Activated CD4-positive, alpha-beta T cell treated with anti-CD3 and anti-CD28 coated beads, Interleukin-2, amount 50 U/mL, for 1 hour (primary cell): ENCODE measurements around the gene TENM4.

Source experiments
- DNase-seq: peaks from one replicate; pipeline ENCODE4 v3.0.0-alpha.2; 2020

TENM4 gene

DNA sequence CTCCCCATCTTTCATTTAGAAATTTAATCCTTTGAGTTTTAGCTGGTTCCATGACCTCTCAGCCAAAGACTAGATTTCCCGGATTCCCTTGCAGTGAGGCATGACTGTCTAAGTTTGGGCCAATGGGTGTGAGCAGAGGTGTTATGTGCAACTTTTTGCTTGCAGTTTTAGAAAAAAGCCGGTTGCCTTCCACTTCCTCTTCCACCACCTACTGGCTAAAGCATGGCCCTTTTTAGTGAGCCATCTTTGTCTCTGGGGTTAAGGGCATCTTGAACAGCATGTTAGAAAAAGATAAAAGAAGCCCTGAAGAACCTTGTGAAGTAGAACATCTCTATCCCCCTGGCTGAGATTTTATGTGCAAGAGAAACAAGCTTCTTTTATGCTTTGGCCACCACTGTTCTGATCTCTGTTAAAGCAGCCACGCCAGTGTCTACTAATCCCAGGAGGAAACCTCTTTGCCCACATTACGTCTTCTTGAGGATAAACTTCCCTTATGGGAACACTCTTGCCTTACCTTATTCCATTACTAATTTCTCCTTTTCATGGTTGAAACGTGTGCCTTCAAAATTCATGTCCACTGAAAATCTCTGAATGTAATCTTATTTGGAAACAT, 279.9 kb downstream of the TENM4 start:
- no peak for DNase-seq

DNA sequence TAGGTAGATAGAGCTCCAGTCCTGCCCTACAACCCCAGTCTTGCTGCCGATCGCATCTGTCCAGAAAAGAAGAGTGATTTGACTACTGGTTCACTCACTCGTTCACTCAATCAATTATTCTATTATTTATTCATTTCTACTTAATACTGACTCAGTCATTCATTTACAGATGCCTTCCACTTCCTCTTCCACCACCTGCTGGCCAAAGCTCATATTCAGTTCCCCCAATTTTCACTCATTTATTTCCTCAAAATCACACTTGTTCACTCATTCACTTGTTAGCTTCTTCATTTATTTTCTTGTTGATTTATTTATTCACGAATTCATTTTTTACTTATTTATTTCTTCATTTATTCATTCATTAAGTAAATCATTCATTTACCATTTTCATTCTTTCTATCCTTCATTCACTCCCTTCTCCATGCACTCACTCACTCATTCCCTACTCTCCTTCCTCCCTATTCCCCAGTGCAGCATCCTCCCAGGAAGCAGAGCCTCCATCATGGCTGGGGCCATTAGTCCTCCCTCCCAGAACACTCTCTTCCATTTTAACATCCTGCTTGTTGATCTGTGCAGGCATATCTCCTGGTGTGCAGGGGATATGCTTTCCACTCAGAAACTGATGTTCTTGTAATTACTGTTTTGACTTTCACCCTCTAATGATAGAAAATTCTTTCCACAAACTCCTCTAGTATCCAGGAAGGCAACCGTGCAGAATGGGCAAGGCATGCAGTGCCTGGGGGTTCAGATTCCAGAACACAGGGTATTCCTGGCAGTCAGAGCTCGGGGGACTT, 281.0 kb downstream of the TENM4 start:
- DNase-seq: no peak

DNA sequence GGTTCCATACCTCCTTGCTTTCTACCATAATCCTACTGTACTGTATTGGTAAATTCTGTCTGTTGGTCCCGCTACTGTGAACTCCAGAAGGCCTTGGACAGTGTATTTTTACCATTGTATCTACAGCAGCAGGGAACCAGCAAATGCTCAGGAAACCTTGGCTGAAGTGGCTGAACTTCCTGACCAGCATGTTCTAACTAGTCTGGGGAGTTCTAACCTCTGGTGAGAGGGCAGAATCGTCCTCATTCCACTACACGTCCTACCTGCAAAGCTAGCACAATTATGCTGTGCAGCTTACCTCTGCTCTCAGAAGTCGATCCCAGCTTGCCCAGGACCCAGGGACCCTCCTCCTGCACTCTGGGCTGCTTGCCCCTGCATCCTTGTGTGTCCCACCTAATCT, 283.1 kb downstream of the TENM4 start:
- DNase-seq: no peak

DNA sequence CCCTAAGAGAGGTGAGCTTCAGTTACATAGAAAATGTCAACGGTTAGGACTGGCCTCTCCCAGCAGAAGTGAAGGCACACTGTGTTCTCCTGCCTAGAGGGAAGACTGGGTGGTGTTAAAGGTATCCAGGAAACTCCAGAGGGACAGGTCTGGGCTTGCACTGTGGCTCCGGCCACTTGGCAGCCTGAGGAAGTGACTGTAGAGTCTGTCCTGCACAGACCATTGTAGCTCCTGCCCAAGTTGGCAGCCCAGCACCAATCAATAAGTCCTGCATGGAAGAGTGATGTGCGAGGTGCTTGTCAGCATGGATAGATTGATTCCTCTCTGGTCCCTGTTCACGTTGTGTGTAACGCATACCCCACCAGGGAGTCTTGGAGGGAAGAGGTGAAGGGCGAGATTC, 284.8 kb downstream of the TENM4 start:
- no peak for DNase-seq

DNA sequence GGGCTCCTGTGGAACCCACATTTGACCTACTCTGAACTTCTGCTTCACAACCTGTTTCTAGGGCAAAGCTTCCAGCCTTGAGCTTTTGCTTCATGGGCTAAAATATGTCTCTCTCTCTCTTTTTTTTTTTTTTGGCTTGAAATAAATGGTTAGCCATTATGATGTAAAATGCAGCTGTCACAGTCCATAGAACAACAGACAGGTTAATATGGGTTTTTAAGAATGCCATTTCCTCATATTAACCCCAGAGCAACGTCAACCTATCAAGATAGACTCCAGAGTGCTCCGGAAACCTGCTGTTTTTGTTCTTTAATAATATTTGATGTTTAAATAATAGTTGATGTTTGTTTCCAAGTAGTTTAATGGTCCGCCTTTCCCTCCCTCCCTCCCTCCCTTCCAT, 285.6 kb downstream of the TENM4 start:
- no peak for DNase-seq

DNA sequence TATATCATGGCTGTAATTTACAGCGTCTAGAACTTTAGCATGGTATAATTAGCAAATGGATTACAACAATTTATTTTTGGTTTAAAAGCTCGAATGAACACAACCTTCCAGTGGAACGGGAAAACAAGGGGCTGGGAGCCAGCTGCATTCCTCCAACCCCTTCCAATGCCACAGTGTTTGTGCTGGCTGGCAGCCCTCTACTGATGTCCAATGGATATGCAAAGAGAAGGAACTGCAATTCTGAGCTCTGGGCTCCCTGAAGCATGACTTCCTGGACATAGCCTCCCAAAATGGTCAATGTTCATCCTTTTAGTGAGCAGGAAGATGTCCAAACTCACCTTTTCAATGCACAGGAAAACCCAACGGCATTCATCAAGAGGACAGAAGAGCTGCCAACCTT, 288.3 kb downstream of the TENM4 start:
- DNase-seq: no peak

DNA sequence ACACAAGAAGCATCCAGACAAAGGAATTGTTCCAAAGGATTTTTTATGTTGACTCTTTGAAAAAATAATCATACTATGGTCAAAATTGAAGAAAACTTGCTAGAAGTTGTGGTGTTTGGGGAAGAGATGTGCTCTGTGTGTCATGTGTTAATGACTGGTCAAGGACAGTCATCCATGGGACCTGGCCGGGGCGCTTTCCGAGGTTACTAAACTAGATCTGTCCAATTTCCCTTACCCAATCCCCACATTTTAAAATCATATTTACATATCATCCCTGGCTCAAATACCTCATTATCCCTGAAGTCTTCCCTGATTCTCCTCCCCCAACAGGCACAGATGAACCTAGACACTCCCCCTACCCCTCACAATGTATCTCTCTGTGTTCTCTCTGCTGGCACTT, 289.4 kb downstream of the TENM4 start:
- DNase-seq: no peak

DNA sequence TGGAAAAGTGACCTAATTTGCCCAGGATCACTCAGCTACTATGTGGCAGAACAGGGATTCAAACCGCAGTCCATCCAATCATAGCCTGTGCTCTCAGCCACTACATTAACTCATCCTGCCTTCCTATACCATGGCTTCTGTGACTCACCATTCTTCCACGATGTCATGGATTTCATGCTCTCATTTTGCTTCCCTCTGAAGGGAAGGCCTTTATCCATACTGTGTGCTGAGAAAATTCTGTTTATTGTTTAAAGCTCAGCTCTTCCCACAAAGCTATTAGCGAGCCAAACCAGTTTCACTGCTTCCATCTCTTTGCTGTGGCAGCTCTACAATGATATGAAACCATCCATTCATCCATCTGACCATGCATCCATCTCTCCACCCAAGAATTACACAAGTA, 289.9 kb downstream of the TENM4 start:
- no peak for DNase-seq

DNA sequence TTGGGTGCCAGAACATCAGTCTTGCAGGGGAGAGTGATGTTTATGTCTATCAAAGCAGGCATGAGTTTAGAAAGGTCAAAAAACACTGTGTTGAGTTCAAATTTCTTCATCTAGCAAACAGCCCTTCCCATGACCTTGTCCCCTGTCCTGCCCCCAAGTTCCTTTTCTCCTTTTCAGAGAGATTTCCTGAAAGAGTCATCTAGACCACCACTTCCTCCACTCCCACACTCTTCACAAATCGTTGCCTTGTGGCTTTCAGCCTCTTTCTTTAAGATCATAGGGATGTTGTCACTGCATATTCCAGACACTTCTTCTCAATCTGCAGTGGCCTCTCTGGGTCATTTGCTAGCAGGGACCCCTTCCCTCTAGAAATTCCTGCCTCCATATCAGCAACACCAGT, 290.5 kb downstream of the TENM4 start:
- no peak for DNase-seq

DNA sequence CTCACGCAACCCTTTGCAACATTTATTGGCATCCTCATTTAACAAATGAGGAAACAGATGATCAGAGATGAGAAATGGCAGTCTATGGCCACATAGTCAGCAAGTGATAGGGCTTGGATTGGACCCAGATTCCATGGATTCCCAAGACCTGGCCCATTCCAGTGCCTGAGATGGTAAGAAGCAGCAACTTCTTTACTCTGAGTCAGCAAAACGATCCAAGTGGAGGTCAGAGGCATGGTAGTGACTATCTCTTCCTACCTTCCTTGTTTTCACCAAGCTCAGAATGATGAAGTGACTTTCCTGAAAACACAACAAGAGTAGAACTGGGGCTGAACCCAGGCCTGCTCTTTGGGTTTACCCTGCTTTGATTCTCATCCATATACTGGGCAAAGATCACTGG, 293.1 kb downstream of the TENM4 start:
- DNase-seq: no peak

DNA sequence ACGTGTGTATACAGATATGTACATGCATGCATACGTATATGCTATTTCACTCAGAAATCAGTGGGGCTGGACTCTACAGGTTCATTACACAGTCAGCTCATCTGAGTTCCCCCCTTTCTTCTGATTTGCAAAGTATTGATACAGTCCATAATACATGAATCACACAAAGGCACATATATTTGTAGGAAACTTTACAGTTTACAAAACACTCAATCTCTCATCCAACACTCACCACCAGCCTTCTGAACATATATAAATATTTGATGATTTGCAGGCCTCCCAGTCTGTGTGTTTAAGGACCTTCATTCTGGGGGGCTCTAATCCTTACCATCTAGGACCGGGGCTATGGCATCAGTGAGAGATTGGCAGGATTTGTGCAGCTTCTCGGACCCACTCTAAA, 293.8 kb downstream of the TENM4 start:
- DNase-seq: no peak

DNA sequence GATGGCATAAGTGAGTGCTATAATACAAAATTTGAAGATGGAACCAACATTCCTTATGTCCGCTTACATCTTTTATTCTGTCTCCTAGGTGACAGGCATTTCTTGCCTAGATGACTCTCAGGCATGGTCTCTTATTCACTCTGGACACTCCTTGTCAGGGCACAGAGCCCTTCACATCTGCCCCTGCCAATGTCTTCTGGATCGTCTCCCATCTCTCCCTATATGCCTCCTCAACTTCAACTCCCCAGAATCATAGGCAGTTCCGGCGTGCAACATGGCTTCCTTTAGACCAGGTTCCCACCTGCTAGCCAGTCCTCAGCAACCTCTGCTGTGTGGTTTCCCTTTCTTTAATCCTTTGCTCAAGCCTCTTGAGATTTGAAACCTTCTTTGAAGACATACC, 300.9 kb downstream of the TENM4 start:
- no peak for DNase-seq

DNA sequence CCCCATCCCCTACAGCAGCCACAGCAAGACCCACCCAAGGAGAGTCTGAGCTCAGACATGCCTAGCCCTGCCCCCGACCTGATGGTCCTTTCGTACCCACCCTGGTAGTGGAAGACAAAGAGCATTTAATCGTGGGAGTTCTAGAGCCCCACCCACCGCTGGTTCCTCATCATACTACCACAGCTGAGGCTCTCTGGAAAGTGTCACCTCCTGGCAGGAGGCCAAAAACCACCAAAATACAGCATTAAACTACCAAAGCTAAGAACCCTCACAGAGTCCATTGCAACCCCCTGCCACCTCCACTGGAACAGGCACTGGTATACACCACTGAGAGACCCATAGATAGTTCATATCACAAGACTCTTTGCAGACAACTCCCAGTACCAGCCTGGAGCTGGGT, 311.1 kb downstream of the TENM4 start:
- no peak for DNase-seq

DNA sequence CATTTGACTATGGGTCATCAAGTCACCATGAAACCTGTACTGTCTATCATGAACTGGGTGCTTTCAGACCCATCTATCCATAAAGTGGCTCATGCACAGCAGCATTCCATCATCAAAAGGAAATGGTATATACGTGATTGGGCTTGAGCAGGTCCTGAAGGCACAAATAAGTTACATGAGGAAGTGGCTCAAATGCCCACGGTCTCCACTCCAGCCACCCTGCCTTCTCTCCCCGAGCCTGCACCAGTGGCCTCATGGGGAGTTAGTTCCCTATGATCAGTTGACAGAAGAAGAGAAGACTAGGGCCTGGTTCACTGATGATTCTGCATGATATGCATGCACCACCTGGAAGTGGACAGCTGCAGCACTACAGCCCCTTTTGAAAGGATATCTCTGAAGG, 312.5 kb downstream of the TENM4 start:
- no peak for DNase-seq

DNA sequence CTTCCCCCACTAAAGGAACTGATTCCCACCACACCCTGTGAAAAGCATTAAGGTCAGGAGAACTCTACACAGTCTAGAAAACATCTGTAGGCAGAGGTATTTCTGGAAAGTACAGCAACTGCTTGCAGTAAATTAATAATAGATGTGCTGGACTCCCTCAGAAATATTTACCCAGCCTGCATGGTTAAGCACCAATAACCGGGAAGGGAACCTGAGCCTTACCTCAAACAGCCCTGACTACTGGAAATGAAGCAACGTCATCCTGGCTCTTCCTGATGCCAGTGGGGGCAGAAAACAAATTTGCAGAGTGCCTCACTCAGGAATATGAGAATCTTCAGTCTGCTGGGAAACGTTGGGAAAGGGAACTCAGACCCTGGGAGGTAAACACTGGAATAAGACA, 318.1 kb downstream of the TENM4 start:
- DNase-seq: no peak

DNA sequence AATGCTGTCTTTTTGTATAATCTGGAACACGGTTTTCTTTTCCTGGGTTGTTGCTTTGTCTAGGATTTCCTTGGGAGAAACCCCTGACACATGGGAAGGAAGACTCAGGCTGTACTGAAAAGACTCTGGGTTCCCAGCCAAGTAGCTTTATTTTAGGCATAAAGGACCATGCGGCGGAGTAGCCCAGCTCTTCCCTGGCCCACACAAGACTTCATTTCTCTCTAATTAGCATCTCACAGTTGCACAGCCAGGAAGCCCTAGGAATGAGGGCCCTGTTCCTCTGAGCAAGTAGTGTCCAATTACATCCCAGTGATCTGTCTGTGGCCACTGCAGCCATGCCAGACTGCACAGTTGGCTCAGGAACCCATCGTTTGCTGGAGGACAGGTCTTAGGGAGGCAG, 319.5 kb downstream of the TENM4 start:
- DNase-seq: no peak

DNA sequence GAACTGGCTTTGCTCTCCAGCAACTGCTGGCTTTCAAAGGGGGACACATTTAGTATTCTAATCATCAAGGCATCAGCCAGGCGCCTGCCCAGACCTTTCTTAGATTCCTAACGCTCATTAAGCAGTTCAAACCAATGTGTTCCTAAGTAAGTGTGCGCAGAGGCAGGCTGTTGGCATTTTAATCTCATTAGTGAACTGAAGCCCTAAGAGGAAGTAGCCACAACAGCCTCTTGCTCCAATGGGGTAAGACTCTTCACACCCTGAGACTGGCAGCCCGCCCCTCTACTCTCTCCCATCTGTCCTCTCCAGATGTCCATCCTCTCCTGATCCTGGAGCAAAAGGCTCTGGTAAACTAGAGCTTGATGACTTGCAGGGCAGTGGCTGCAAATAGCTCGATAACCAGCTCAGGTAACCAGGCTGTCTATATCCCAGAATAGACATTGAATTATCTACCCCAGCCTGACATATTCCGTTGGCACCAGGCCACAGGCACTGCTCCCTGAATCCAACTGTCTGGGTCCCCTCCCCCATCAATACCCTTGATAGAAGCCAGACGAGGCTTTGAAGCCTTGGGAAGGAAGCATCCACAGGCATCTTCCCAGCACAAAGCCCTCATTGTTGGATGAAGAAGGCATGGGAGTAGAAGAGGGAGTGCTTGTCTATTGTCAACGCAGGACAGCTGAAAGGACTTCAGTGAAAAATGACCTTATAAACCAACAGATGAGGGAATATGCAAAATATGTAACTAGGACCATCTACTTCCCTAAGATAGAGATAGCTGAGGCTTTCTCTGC, 321.1 kb downstream of the TENM4 start:
- no peak for DNase-seq

DNA sequence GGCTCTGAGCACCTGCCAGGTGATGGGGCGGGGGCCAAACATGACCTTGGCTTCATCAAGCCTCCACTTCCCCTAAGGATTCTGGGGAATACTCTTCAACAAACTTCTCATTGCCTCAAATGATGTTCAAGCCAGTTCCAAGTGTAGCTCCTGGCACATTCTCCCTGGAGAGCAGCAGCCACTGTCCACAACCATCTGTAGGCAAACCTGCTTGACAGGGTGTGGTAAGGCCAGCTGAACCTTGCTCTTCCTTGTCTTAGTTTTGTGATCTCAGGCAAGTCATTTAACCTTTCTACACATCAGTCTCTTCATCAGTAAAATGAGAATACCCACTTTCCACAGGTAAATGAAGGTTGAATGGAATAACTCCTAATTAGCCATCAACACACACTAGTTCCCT, 323.3 kb downstream of the TENM4 start:
- DNase-seq: no peak

DNA sequence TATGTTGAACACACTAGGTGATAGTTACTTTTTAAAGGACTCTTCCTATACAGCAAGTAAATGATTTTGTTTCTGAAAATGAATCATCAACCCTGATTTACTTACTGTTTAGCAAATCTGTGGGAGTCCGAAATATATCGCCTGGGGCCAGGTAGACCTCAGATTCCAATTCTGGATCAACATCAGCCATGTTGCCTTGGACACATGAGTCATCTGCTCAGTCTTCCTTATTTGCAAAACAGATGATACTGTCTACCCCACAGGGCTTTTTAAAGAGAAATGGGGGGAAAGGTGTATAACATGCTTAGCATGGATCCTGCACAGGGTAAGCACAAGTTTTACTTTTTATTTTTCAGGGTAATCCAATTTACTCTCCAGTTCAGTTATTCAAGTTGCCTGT, 324.2 kb downstream of the TENM4 start:
- DNase-seq: no peak

DNA sequence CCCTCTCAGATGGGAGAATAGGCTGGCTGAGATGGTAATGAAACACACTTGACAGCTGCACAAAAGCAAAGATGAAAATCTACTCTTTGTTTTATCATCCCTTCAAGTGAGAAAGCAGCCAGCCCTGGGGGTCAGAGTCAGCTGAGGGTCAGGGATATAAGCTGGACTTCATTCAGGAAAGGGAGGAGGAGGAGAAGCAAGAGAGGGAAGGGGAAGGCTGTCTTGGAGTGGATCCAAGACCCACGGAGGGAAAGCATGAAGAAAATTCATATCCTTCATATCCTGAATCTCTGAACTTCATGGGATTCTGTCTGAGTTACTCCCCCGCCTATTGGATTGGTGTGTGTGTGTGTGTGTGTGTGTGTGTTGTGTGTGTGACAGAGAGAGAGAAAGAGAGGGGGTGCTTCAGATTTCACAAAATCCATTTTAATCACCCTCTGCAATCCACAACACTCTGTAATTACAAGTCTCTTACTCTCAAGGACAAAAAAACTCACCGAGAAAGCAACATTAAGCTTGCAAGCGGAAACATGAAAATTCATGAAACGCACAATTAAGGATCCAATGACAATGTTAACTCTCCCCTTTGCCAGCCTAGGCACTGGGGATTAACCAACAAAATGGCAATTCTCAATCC, 327.7 kb downstream of the TENM4 start:
- DNase-seq: no peak

DNA sequence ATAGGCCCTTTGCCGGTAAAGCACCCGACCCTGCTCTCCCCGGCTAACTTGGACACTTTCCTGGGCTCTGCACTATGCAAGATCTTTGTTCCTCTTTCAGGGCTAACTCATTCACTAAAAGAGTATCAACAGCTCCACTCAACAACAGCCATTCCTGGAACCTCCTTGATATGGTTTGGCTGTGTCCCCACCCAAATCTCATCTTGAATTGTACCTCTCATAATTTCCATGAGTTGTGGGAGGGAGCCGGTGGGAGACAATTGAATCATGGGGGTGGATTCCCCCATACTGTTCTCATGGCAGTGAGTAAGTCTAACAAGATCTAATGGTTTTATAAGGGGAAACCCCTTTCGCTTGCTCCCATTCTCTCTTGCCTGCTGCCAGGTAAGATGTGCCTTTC, 330.0 kb downstream of the TENM4 start:
- DNase-seq: no peak

DNA sequence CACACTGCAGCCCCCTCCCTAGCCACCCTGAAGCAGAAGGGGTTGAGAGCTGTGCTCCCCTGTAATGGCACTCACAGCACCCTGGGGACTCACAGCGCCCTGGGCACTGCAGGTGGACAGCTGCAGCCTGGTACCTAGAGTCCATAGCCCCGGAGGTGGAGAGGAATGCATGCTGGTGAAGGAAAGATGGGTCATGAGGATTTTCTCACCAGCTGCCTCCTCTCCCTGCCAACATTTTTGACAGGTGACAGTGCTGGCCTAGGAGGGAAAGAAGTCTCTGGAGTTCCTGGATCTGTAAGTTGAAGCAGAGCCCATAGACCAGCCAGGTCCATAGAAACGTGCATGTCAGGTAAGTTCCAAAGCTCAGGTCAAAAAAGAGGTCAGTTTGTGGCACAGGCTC, 330.5 kb downstream of the TENM4 start:
- no peak for DNase-seq

DNA sequence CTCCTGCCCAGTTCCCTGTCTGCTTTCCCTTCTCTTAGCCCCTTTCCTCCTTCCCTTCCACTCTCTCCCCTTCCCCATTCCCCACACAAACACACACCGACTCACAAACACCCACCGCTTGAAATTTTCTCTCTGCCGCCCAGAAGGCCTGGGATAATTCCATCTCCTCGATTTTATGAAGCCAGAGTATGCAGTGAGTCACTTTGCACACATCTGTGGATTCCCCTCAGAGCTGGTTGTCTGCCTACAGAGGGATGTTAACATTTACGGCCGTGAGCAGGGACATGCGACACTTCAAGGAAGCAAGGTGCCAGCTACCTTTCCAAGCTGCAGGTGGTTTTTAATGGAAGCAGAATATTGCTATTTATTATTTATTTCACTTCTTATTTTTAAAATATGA, 332.0 kb downstream of the TENM4 start:
- DNase-seq: no peak

DNA sequence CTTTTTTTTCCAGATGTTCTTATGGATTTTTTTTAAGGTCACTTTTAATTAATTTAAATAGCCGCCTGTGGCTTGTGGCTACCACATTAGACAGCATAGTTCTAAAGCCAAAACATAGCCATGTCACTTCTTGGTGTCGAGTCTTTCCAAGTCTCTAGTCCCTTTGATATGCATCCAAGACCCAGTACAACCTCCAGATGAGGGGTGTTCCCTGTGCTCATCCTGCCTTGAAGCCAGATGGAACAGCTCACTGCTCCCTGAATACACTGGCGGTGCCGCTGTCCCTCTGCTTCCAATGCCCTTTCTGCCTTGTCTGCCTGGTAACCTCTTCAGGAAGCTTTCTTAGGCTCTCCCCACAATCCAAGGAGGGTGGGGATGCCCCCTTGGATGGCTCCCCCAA, 338.0 kb downstream of the TENM4 start:
- no peak for DNase-seq
